Neuron (in vitro differentiated cells): ENCODE measurements around the gene CACNB4.

ENCODE experiments used
- H2AFZ ChIP-seq: one replicate; pipeline ENCODE4 v1.6.1; 2013; ENCODE audit warnings: low read depth, mild to moderate bottlenecking, inconsistent platforms, low read length, moderate library complexity
- H3K27me3 ChIP-seq: one replicate; pipeline ENCODE4 v1.6.1; 2013; ENCODE audit warnings: low read length; ENCODE audit not compliant: insufficient read depth
- H3K36me3 ChIP-seq: one replicate; pipeline ENCODE4 v1.6.1; 2013; ENCODE audit warnings: low read length; ENCODE audit not compliant: insufficient read depth
- H3K4me1 ChIP-seq: one replicate; pipeline ENCODE4 v1.6.1; 2013; ENCODE audit warnings: low read length; ENCODE audit not compliant: insufficient read depth
- H3K4me3 ChIP-seq: 2 replicates; pipeline ENCODE4 v1.5.1; 2013; ENCODE audit warnings: mild to moderate bottlenecking, low read length, moderate library complexity
- H3K9me3 ChIP-seq: one replicate; pipeline ENCODE4 v1.6.1; 2013; ENCODE audit warnings: low read length

Gene CACNB4

GRCh38 chr2:152078662-152079061, 20.2 kb downstream of the CACNB4 start:
- H2AFZ ChIP-seq, result no peak overlapping the region
- H3K9me3 ChIP-seq, result no peaks in the 10 kb centered on the region
- no peak overlapping the region for H3K4me3 ChIP-seq
- H3K36me3 ChIP-seq, result no peaks in the 10 kb centered on the region
- H3K27me3 ChIP-seq, result no peaks in the 10 kb centered on the region
- H3K4me1 ChIP-seq, result no peaks in the 10 kb centered on the region

DNA sequence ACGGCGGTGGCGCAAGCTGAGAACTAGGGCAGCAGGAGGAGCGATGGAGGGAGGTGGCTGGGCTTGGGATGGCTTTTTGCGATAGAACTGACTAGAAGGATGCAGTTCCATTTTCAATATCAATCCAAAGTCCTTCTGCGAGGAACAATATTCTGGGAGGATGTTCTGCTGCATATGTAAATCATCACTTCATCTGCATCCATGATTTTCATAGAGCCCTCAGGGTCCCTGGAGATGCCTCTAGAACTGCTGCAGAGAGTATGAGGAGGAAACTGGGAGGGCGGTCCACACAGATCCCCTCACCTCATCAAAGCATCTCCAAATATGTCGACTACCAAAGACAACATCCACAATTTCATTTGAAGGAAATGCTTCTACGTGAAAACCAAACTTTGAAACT, 20.8 kb downstream of the CACNB4 start:
- no peaks in the 10 kb centered on the region for H3K4me1 ChIP-seq
- H3K36me3 ChIP-seq, result no peaks in the 10 kb centered on the region
- no peak overlapping the region for H2AFZ ChIP-seq

DNA sequence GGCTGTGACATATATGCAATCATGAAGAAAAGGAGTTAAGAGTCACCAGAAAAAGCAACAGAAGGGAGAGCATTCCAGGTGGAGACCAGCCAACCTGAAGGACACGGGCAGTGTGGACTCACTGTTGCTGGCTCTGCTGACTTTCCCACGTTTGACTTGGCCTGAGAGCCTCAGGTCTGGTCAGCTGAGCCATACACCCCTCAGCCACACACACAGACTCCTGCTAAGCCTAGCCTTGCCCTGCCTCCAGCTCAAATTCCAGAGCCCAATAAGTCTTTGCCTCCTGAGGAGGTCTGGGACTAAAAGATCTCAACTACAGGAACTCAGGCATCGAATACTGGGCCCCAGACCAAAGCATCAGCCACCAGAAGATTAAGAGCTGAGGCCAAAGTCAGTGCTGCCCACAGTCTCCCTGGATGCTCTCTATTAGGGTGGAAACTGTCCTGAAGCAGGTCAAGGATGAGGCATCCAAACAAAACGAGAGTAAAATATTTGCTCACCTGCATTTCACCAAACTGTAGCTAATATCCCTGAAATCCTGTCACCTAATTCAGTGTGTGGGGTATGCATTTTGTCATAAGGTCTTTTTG, 23.3 kb downstream of the CACNB4 start:
- Histone ChIP-seq H2AFZ (no peak overlapping the region), H3K27me3 (no peaks in the 10 kb centered on the region), H3K9me3 (no peaks in the 10 kb centered on the region), H3K4me1 (no peaks in the 10 kb centered on the region), H3K4me3 (no peak overlapping the region), H3K36me3 (no peaks in the 10 kb centered on the region)

More for the DNA sequence above, 20.8 kb downstream of the CACNB4 start:
- Histone ChIP-seq H3K4me3 (no peak overlapping the region), H3K27me3 (no peaks in the 10 kb centered on the region), H3K9me3 (no peaks in the 10 kb centered on the region)

DNA sequence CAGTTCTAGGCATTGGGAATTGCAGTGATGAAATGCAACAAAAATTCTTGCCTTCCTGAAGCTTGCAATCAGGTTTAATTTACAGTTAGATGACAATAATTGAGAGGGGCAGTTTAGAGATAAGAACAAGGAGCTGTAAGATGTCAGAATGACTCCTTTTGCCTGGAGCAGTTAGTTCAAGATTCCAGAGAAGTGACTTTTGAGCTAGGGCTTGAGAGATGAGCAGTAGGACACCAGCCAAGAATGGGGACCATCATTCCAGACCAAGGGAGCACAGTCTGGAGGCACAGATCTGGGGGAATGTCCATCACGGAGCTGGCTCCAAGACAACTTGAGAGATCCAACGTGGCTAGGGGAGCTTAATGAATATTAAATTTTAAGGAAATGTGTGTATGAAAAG, 26.8 kb downstream of the CACNB4 start:
- Histone ChIP-seq H3K4me3 (no peak overlapping the region), H3K4me1 (no peaks in the 10 kb centered on the region), H3K36me3 (no peaks in the 10 kb centered on the region), H3K27me3 (no peaks in the 10 kb centered on the region), H3K9me3 (no peaks in the 10 kb centered on the region), H2AFZ (no peak overlapping the region)

DNA sequence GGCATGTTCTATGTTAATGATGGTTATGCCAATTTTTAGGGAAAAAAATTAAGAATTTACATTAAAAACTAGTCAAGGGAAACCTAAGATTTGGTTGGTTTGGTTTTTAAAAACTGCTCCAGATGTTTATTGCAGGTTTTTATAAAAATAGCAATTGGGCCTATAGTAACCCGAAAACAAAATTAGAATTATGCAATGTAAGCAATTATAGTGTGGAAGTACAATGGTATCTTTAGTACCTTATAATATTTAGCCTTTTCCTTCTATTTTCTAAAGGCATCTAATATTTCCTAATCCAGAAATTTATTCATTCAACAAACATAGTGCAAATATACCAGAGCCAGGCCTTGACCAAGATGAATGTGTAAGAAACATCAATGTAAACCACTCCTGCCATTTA, 27.3 kb downstream of the CACNB4 start:
- Histone ChIP-seq H3K4me1 (no peaks in the 10 kb centered on the region), H3K27me3 (no peaks in the 10 kb centered on the region), H3K36me3 (no peaks in the 10 kb centered on the region), H3K4me3 (no peak overlapping the region), H2AFZ (no peak overlapping the region), H3K9me3 (no peaks in the 10 kb centered on the region)

DNA sequence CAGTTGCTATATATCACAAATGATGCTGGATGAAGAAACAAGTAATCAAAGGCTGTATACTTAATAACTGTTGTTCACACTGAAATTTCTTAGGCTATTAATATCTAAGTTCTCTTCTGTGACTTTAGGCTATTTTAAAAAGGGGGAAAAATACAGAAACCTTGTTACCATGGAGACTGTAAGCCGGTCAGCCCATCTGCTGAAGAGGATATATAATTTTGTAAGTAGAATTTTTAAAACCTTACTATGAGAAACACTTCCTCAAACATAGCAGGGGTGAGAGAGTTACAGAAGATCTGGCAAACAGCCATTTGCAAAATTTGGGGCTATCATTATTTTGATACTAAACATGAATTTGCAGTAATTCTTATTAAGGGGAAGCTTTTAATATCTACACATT, 27.8 kb downstream of the CACNB4 start:
- H3K4me1 ChIP-seq, result no peaks in the 10 kb centered on the region
- H2AFZ ChIP-seq, result no peak overlapping the region
- H3K9me3 ChIP-seq, result no peaks in the 10 kb centered on the region
- H3K4me3 ChIP-seq, result no peak overlapping the region
- no peaks in the 10 kb centered on the region for H3K27me3 ChIP-seq
- H3K36me3 ChIP-seq, result no peaks in the 10 kb centered on the region

GRCh38 chr2:152068226-152068625, 30.6 kb downstream of the CACNB4 start:
- Histone ChIP-seq H3K4me1 (no peaks in the 10 kb centered on the region), H3K27me3 (no peaks in the 10 kb centered on the region)

DNA sequence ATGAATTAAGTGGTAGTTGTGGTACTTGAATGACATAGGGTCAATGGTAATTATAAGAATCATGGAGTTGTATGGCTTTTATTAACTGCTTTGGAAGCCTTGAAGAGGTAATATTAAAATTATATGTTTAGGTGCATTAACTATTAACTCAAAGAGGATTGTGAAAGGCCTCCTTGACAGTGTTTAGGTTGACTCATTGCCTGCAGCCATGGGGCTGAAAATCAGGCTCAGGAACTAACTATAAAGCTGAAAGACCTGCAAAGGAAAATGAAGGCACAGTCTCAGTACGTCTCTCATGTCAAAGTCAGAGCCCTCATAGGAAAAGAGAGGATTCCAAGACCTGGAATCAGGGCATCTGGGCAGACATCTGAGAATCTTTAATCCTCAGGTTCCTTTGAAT, 31.0 kb downstream of the CACNB4 start:
- no peaks in the 10 kb centered on the region for H3K27me3 ChIP-seq
- H2AFZ ChIP-seq, result no peak overlapping the region
- no peaks in the 10 kb centered on the region for H3K4me1 ChIP-seq
- H3K9me3 ChIP-seq, result no peaks in the 10 kb centered on the region
- H3K4me3 ChIP-seq, result no peak overlapping the region
- no peaks in the 10 kb centered on the region for H3K36me3 ChIP-seq

More at GRCh38 chr2:152068226-152068625, 30.6 kb downstream of the CACNB4 start:
- Histone ChIP-seq H3K36me3 (no peaks in the 10 kb centered on the region), H2AFZ (no peak overlapping the region), H3K4me3 (no peak overlapping the region), H3K9me3 (no peaks in the 10 kb centered on the region)

- no peaks in the 10 kb centered on the region for H3K9me3 ChIP-seq
- H3K27me3 ChIP-seq, result no peaks in the 10 kb centered on the region
- no peaks in the 10 kb centered on the region for H3K4me1 ChIP-seq
- H3K4me3 ChIP-seq, result no peak overlapping the region
- H2AFZ ChIP-seq, result no peak overlapping the region
- no peaks in the 10 kb centered on the region for H3K36me3 ChIP-seq
Observed at GRCh38 chr2:152065945-152066344, 32.9 kb downstream of the CACNB4 start.

DNA sequence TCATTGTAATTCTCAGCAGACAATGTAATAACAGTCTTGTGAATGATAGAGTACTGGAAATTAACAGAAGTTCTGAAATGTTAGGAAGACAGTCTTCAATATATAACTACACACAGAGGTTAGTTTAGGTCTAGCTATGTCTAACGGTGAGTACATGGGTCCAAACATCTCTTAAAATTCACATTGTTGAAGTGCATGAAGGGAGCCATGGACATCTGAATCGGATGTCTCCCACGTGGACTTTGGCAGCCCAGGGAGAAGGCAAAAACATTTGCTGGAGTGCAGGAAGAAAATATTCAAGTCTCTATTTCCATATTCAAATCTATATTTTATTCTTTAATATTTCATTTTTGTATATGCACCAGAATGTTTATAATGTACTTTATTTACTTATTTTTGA, 34.8 kb downstream of the CACNB4 start:
- Histone ChIP-seq H3K27me3 (no peaks in the 10 kb centered on the region), H3K36me3 (no peaks in the 10 kb centered on the region), H3K9me3 (peaks cover 2% of the 10 kb centered on the region), H3K4me1 (no peaks in the 10 kb centered on the region), H2AFZ (no peak overlapping the region), H3K4me3 (no peak overlapping the region)

GRCh38 chr2:152063325-152063924, 35.4 kb downstream of the CACNB4 start:
- Histone ChIP-seq H3K9me3 (peaks cover 5% of the 10 kb centered on the region), H3K4me1 (no peaks in the 10 kb centered on the region), H3K36me3 (no peaks in the 10 kb centered on the region), H2AFZ (no peak overlapping the region), H3K27me3 (no peaks in the 10 kb centered on the region), H3K4me3 (no peak overlapping the region)

GRCh38 chr2:152062125-152063091, 36.4 kb downstream of the CACNB4 start:
- H3K36me3 ChIP-seq, result no peaks in the 10 kb centered on the region
- H3K4me3 ChIP-seq, result no peak overlapping the region
- no peak overlapping the region for H2AFZ ChIP-seq
- H3K4me1 ChIP-seq, result no peaks in the 10 kb centered on the region
- H3K27me3 ChIP-seq, result no peaks in the 10 kb centered on the region
- H3K9me3 ChIP-seq, result peaks cover 7% of the 10 kb centered on the region

DNA sequence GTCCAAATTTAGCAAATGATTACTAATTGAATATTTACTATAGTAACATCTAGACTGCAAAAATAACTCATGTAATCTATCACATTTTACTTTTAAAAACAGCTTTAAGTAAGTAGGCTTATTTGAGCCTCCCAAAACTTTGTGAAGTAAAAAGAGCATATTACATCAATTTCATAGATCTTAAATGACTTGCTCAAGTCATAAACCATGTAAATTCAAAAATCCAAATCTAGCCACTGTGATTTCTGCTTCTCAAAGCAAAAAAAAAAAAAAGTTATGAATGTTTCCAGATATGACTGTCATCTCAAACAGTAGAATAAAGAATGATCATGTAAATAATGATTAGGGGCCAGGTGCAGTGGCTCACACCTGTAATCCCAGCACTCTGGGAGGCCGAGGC, 37.5 kb downstream of the CACNB4 start:
- Histone ChIP-seq H3K27me3 (no peaks in the 10 kb centered on the region), H3K4me3 (no peak overlapping the region), H3K36me3 (no peaks in the 10 kb centered on the region), H3K4me1 (no peaks in the 10 kb centered on the region), H2AFZ (no peak overlapping the region), H3K9me3 (peaks cover 10% of the 10 kb centered on the region)
